GM12891 (cell line): ENCODE measurements around the gene CLDN12. TPM values are rescaled to one million over a fixed set of nuclear protein-coding genes. Genes with fewer than 3 reads are reported as not detected.

Experiments
- DNase-seq: peaks from one replicate; pipeline ENCODE4 v3.0.0; 2011; ENCODE audit warnings: low spot score; ENCODE audit not compliant: insufficient read length
- FAIRE-seq: peaks from 2 replicates; lab custom pipeline; 2011; peaks lifted over from hg19 to GRCh38; lab: Jason Lieb, UNC
- PAX5 ChIP-seq: IDR thresholded peaks from 2 replicates; pipeline ENCODE4 v1.6.1; 2011; ENCODE audit warnings: low read length, moderate library complexity, mild to moderate bottlenecking; ENCODE audit not compliant: insufficient read depth, severe bottlenecking
- POLR2A ChIP-seq: IDR thresholded peaks from 2 replicates; pipeline ENCODE4 v1.6.1; 2011; ENCODE audit warnings: low read depth, low read length, control low read depth
- POLR2AphosphoS5 ChIP-seq: IDR thresholded peaks from 2 replicates; pipeline ENCODE4 v1.6.1; 2011; ENCODE audit warnings: low read depth, low read length, control low read depth
- POU2F2 ChIP-seq: IDR thresholded peaks from 2 replicates; pipeline ENCODE4 v1.6.1; 2011; ENCODE audit warnings: low read depth, mild to moderate bottlenecking, control low read depth, low read length, moderate library complexity
- SPI1 ChIP-seq: IDR thresholded peaks from 2 replicates; pipeline ENCODE4 v1.6.1; 2011; ENCODE audit warnings: low read depth, low read length, control low read depth
- TAF1 ChIP-seq: IDR thresholded peaks from 2 replicates; pipeline ENCODE4 v1.6.1; 2011; ENCODE audit warnings: low read depth, low read length, control low read depth
- polyA plus RNA-seq: library from polyadenylated mRNA; unstranded; fragments of >200 nt; gene quantifications from one replicate; pipeline ENCODE4 v1.2.1, GENCODE V29; 2012; ENCODE audit warnings: low read depth, missing spikeins, inconsistent platforms; ENCODE audit not compliant: missing spikeins

The CLDN12 gene
- polyA plus RNA-seq: 3.2 TPM

- peak; percentile 33 for DNase-seq
- TF ChIP-seq POU2F2 (peak; percentile 89), SPI1 (no peak), PAX5 (no peak), POLR2AphosphoS5 (peak; percentile 68), POLR2A (peak; percentile 80), TAF1 (peak; percentile 69; the same call in 1 of the 2 replicates)
- peak; percentile 99 for FAIRE-seq
Observed at GRCh38 chr7:90403174-90404113, at the start of gene CLDN12. Gene CLDN12 (plus strand): TSS chr7:90403461. CDS start chr7:90412677, 9,216 bp downstream.

GRCh38 chr7:90383422-90383821 lies 19.8 kb upstream of the CLDN12 start:
- FAIRE-seq (no peak), DNase-seq (no peak)
- TF ChIP-seq PAX5 (no peak), POU2F2 (no peak), SPI1 (no peak), POLR2AphosphoS5 (no peak), TAF1 (no peak), POLR2A (no peak)

GRCh38 chr7:90383861-90384260 lies 19.4 kb upstream of the CLDN12 start:
- TF ChIP-seq SPI1: no peak
- no peak for TF ChIP-seq POLR2A
- TF ChIP-seq POLR2AphosphoS5: no peak
- no peak for TF ChIP-seq TAF1
- TF ChIP-seq PAX5: no peak
- no peak for TF ChIP-seq POU2F2
- DNase-seq (no peak), FAIRE-seq (no peak)

- TF ChIP-seq POLR2A: no peak
- TF ChIP-seq TAF1: no peak
- no peak for TF ChIP-seq PAX5
- TF ChIP-seq POLR2AphosphoS5: no peak
- no peak for TF ChIP-seq SPI1
- TF ChIP-seq POU2F2: no peak
- no peak for DNase-seq
- FAIRE-seq: no peak
Observed at GRCh38 chr7:90384433-90384832, 18.8 kb upstream of the CLDN12 start.

- TF ChIP-seq SPI1: no peak
- no peak for TF ChIP-seq PAX5
- TF ChIP-seq POLR2A: no peak
- no peak for TF ChIP-seq POLR2AphosphoS5
- TF ChIP-seq POU2F2: no peak
- no peak for TF ChIP-seq TAF1
- FAIRE-seq (no peak), DNase-seq (no peak)
Observed at GRCh38 chr7:90387470-90388240, 15.6 kb upstream of the CLDN12 start.

- no peak for TF ChIP-seq POLR2AphosphoS5
- TF ChIP-seq PAX5: no peak
- no peak for TF ChIP-seq POLR2A
- no peak for TF ChIP-seq SPI1
- no peak for TF ChIP-seq POU2F2
- no peak for TF ChIP-seq TAF1
- no peak for FAIRE-seq
- no peak for DNase-seq
Observed at GRCh38 chr7:90390926-90391325, 12.3 kb upstream of the CLDN12 start.

- no peak for FAIRE-seq
- TF ChIP-seq POU2F2 (no peak), PAX5 (no peak)
- DNase-seq: no peak
Observed at GRCh38 chr7:90391488-90391887, 11.8 kb upstream of the CLDN12 start.

- DNase-seq (no peak), FAIRE-seq (no peak)
- TF ChIP-seq POLR2A (no peak), POLR2AphosphoS5 (no peak), SPI1 (no peak), TAF1 (no peak), PAX5 (no peak), POU2F2 (no peak)
Observed at GRCh38 chr7:90396420-90396819, 6.8 kb upstream of the CLDN12 start.

- FAIRE-seq (peak; percentile 73), DNase-seq (no peak)
- no peak for TF ChIP-seq POU2F2
- TF ChIP-seq POLR2A: no peak
- no peak for TF ChIP-seq POLR2AphosphoS5
- TF ChIP-seq TAF1: no peak
- no peak for TF ChIP-seq PAX5
- no peak for TF ChIP-seq SPI1
Observed at GRCh38 chr7:90401989-90402388, 1.3 kb upstream of the CLDN12 start.
